SK-N-SH (cell line): ENCODE results near the gene PTPRK.

Source experiments
- EP300 ChIP-seq, 2 experiments: IDR thresholded peaks; 2 replicates each; pipeline versions ENCODE4 v1.4.0 to v1.6.1; 2012; ENCODE audit warnings: borderline replicate concordance in 1 of 2, low read depth in 1 of 2, low read length in 1 of 2
- EZH2phosphoT487 ChIP-seq: fragments of 200-600 bp; sonication (generic); IDR thresholded peaks from 2 replicates; pipeline ENCODE4 v1.6.1; 2017; ENCODE audit warnings: low read depth, mixed run types, mild to moderate bottlenecking, antibody characterized with exemption, moderate library complexity, borderline replicate concordance
- FOXM1 ChIP-seq: IDR thresholded peaks from 2 replicates; pipeline ENCODE4 v1.4.0; 2012; ENCODE audit warnings: low read depth, mild to moderate bottlenecking
- GATA2 ChIP-seq: sonication (generic); formaldehyde crosslinking; IDR thresholded peaks from 2 replicates; pipeline ENCODE4 v1.5.0; 2020; ENCODE audit warnings: mild to moderate bottlenecking, missing genetic modification reagents
- JUND ChIP-seq: IDR thresholded peaks from 2 replicates; pipeline ENCODE4 v1.4.0; 2012
- POLR2AphosphoS5 ChIP-seq: IDR thresholded peaks from 2 replicates; pipeline ENCODE4 v1.6.1; 2012; ENCODE audit warnings: low read depth, low read length
- RCOR1 ChIP-seq: fragments of 150-350 bp; IDR thresholded peaks from 2 replicates; pipeline ENCODE4 v1.6.1; 2017; ENCODE audit warnings: antibody characterized with exemption, low read length
- TEAD4 ChIP-seq: IDR thresholded peaks from 2 replicates; pipeline ENCODE4 v1.4.0; 2012; ENCODE audit warnings: mild to moderate bottlenecking, borderline replicate concordance; ENCODE audit not compliant: insufficient read depth
- TF ChIP-seq, protein P1 (sequence below): fragments of 200-600 bp; sonication (generic); IDR thresholded peaks from 2 replicates; pipeline ENCODE4 v1.6.1; 2017; ENCODE audit warnings: antibody characterized with exemption, mild to moderate bottlenecking, moderate library complexity
- TF ChIP-seq, protein P2 (sequence below): IDR thresholded peaks from 2 replicates; pipeline ENCODE4 v1.6.1; 2012; ENCODE audit warnings: mild to moderate bottlenecking, low read depth, low read length, moderate library complexity

GRCh38 chr6:128239146-128239545 is 281.3 kb downstream of the PTPRK start:
- no peak for TF ChIP-seq RCOR1
- TF ChIP-seq JUND, result no peak
- TF ChIP-seq, protein P1, sequence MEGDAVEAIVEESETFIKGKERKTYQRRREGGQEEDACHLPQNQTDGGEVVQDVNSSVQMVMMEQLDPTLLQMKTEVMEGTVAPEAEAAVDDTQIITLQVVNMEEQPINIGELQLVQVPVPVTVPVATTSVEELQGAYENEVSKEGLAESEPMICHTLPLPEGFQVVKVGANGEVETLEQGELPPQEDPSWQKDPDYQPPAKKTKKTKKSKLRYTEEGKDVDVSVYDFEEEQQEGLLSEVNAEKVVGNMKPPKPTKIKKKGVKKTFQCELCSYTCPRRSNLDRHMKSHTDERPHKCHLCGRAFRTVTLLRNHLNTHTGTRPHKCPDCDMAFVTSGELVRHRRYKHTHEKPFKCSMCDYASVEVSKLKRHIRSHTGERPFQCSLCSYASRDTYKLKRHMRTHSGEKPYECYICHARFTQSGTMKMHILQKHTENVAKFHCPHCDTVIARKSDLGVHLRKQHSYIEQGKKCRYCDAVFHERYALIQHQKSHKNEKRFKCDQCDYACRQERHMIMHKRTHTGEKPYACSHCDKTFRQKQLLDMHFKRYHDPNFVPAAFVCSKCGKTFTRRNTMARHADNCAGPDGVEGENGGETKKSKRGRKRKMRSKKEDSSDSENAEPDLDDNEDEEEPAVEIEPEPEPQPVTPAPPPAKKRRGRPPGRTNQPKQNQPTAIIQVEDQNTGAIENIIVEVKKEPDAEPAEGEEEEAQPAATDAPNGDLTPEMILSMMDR, result no peak
- TF ChIP-seq, protein P2, sequence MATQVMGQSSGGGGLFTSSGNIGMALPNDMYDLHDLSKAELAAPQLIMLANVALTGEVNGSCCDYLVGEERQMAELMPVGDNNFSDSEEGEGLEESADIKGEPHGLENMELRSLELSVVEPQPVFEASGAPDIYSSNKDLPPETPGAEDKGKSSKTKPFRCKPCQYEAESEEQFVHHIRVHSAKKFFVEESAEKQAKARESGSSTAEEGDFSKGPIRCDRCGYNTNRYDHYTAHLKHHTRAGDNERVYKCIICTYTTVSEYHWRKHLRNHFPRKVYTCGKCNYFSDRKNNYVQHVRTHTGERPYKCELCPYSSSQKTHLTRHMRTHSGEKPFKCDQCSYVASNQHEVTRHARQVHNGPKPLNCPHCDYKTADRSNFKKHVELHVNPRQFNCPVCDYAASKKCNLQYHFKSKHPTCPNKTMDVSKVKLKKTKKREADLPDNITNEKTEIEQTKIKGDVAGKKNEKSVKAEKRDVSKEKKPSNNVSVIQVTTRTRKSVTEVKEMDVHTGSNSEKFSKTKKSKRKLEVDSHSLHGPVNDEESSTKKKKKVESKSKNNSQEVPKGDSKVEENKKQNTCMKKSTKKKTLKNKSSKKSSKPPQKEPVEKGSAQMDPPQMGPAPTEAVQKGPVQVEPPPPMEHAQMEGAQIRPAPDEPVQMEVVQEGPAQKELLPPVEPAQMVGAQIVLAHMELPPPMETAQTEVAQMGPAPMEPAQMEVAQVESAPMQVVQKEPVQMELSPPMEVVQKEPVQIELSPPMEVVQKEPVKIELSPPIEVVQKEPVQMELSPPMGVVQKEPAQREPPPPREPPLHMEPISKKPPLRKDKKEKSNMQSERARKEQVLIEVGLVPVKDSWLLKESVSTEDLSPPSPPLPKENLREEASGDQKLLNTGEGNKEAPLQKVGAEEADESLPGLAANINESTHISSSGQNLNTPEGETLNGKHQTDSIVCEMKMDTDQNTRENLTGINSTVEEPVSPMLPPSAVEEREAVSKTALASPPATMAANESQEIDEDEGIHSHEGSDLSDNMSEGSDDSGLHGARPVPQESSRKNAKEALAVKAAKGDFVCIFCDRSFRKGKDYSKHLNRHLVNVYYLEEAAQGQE, result no peak
- TF ChIP-seq POLR2AphosphoS5, result no peak
- TF ChIP-seq FOXM1, result no peak
- TF ChIP-seq TEAD4, result no peak
- no peak for TF ChIP-seq GATA2 (CRISPR knock-in tag)
- TF ChIP-seq EZH2phosphoT487, result no peak
- no peak for TF ChIP-seq EP300 (IDR thresholded peaks at IDR 0.05; ENCODE audit: borderline replicate concordance in 1 of 2, low read depth in 1 of 2, low read length in 1 of 2)
